Caco-2 (cell line): ENCODE measurements around the gene SDE2. TPM values are rescaled to one million over a fixed set of nuclear protein-coding genes. Genes with fewer than 3 reads are reported as not detected.
"Not testable (repeated sequence)": the region's sequence is repeated elsewhere in the genome, so short reads cannot be mapped to it uniquely, and the experiment has no call there.

Experiments used
- BruUV-seq: library from RNA; stranded (reverse); fragments of 400-500 nt; replicated peaks from 2 replicates; lab custom pipeline; 2021; lab: Mats Ljungman, UMichigan
- CTCF ChIA-PET: fragments of 300-600 bp; sonication (Branson Sonifier 250); formaldehyde crosslinking; loops from one replicate; lab custom pipeline; 2022; ENCODE audit warnings: antibody characterized with exemption; lab: Charles Lee
- POLR2A ChIA-PET: fragments of 300-600 bp; sonication (Branson Sonifier 250); formaldehyde crosslinking; loops from one replicate; lab custom pipeline; 2022; ENCODE audit warnings: antibody characterized with exemption; lab: Charles Lee
- DNase-seq, 2 experiments: peaks; one replicate each; pipeline versions ENCODE4 v3.0.0 to v3.0.0-alpha.2; 2020 to 2022
- H3K27me3 ChIP-seq: replicated peaks from 2 replicates; pipeline ENCODE4 v1.6.0; 2011; ENCODE audit warnings: low read length; ENCODE audit not compliant: control insufficient read depth, insufficient read depth
- H3K36me3 ChIP-seq: 2 replicates; pipeline ENCODE4 v1.5.1; 2011; ENCODE audit warnings: low read length; ENCODE audit not compliant: control insufficient read depth, insufficient read depth
- H3K4me1 ChIP-seq: fragments of 250-450 bp; sonication (Bioruptor Pico); 2 replicates; pipeline ENCODE4 v1.5.1; 2020; ENCODE audit warnings: mild to moderate bottlenecking
- H3K4me3 ChIP-seq: 2 replicates; pipeline ENCODE4 v1.5.1; 2011; ENCODE audit warnings: low read depth, mild to moderate bottlenecking, control low read depth, low read length
- H3K9me3 ChIP-seq: fragments of 250-450 bp; sonication (Bioruptor Pico); 2 replicates; pipeline ENCODE4 v1.5.1; 2020; ENCODE audit warnings: mild to moderate bottlenecking, moderate library complexity
- H3K27ac Mint-ChIP-seq: one replicate; pipeline ENCODE4 v1.8.0; 2022; ENCODE audit warnings: mixed read lengths; ENCODE audit not compliant: unreplicated experiment
- H3K27me3 Mint-ChIP-seq: one replicate; pipeline ENCODE4 v1.8.0; 2022; ENCODE audit warnings: mixed read lengths; ENCODE audit not compliant: insufficient read depth, unreplicated experiment
- H3K36me3 Mint-ChIP-seq: one replicate; pipeline ENCODE4 v1.8.0; 2022; ENCODE audit warnings: mild to moderate bottlenecking, mixed read lengths; ENCODE audit not compliant: insufficient read depth, unreplicated experiment
- H3K4me1 Mint-ChIP-seq: one replicate; pipeline ENCODE4 v1.8.0; 2022; ENCODE audit warnings: low read depth, mixed read lengths; ENCODE audit not compliant: unreplicated experiment
- H3K4me3 Mint-ChIP-seq: one replicate; pipeline ENCODE4 v1.8.0; 2022; ENCODE audit warnings: mild to moderate bottlenecking, moderate library complexity, mixed read lengths; ENCODE audit not compliant: unreplicated experiment
- H3K9me3 Mint-ChIP-seq: one replicate; pipeline ENCODE4 v1.8.0; 2022; ENCODE audit warnings: mixed read lengths; ENCODE audit not compliant: unreplicated experiment
- intact Hi-C: fragments of 100-400 bp; cut with micrococcal nuclease; formaldehyde crosslinking; loops from one replicate; pipeline ENCODE4 v1.10.0; 2022; ENCODE audit not compliant: unreplicated experiment
- total RNA-seq: library from RNA; stranded (reverse); gene quantifications from 2 replicates; pipeline ENCODE4 v1.2.3, GENCODE V29; 2022
- TF ChIP-seq, protein P1 (sequence below), 2 experiments: fragments of 200-600 bp in 1 of 2; IDR thresholded peaks; 1 replicate in 1 of 2; 2 replicates in 1 of 2; pipeline versions ENCODE4 v1.5.1 to v1.8.0; 2011 to 2022; ENCODE audit warnings: antibody characterized with exemption in 1 of 2, control low read depth in 1 of 2, inconsistent platforms in 1 of 2, low read depth in 1 of 2, low read length in 1 of 2, mild to moderate bottlenecking in 1 of 2, moderate library complexity in 1 of 2; ENCODE audit not compliant: insufficient read depth in 1 of 2, severe bottlenecking in 1 of 2, unreplicated experiment in 1 of 2

SDE2 gene
- total RNA-seq, 1 experiment from 2014 or later, result 18.6 TPM

DNA sequence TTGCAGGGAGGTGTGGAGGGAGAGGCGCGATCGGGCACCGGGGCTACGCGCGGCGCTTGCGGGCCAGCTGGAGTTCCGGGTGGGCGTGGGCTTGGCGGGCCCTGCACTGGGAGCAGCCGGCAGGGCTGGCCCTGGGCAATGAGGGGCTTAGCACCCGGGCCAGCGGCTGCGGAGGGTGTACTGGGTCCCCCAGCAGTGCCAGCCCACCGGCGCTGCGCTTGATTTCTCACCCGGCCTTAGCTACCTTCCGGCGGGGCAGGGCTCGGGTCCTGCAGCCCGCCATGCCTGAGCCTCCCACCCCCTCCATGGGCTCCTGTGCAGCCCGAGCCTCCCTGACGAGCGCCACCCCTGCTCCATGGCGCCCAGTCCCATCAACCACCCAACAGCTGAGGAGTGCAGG lies 29.4 kb downstream of the SDE2 start:
- not testable (repeated sequence) for H3K4me1 Mint-ChIP-seq, H3K4me3 Mint-ChIP-seq, H3K9me3 Mint-ChIP-seq, H3K27ac Mint-ChIP-seq, H3K36me3 Mint-ChIP-seq, H3K27me3 ChIP-seq, BruUV-seq, H3K4me3 ChIP-seq, H3K27me3 Mint-ChIP-seq, H3K9me3 ChIP-seq, DNase-seq, H3K36me3 ChIP-seq, H3K4me1 ChIP-seq
- ChIA-PET CTCF (interaction anchor here (0.8 to 1.0 kb wide), 2 partner anchors 18 to 495 kb away, joined by 3 read pairs; no protein-coding TSS in a partner anchor), POLR2A (interaction anchor here (0.5 kb wide), 1 partner anchor 46 kb away, joined by 3 read pairs; the partner anchor contains the start of gene PYCR2)
- intact Hi-C loops, result loop anchor here (5.0 to 10.0 kb wide), 4 partner anchors 47 to 655 kb away; partner anchors contain the start of genes ENAH and PYCR2

DNA sequence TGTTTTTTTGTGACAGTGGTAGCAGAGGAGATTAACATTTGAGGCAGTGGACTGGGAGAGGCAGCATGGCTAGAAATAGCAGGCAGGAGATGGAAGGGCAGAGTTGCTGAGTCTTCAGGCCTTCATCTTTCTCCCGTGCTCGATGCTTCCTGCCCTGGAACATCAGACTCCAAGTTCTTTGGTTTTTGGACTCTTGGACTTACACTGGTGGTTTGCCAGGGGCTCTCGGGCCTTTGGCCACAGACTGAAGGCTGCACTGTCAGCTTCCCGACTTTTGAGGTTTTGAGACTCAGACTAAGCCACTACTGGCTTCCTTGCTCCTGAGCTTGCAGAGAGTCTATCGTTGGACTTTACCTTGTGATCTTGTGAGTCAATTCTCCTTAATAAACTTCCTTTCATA lies 33.9 kb downstream of the SDE2 start:
- Histone ChIP-seq H3K9me3 (no peaks in the 10 kb centered on the region), H3K36me3 (no peaks in the 10 kb centered on the region), H3K4me3 (no peak overlapping the region), H3K27me3 (no peaks in the 10 kb centered on the region), H3K4me1 (peaks cover 5% of the 10 kb centered on the region; the same call in 1 of the 2 replicates)
- DNase-seq, result no peak
- ChIA-PET CTCF (no interaction called here), POLR2A (no interaction called here)
- TF ChIP-seq, protein P1, sequence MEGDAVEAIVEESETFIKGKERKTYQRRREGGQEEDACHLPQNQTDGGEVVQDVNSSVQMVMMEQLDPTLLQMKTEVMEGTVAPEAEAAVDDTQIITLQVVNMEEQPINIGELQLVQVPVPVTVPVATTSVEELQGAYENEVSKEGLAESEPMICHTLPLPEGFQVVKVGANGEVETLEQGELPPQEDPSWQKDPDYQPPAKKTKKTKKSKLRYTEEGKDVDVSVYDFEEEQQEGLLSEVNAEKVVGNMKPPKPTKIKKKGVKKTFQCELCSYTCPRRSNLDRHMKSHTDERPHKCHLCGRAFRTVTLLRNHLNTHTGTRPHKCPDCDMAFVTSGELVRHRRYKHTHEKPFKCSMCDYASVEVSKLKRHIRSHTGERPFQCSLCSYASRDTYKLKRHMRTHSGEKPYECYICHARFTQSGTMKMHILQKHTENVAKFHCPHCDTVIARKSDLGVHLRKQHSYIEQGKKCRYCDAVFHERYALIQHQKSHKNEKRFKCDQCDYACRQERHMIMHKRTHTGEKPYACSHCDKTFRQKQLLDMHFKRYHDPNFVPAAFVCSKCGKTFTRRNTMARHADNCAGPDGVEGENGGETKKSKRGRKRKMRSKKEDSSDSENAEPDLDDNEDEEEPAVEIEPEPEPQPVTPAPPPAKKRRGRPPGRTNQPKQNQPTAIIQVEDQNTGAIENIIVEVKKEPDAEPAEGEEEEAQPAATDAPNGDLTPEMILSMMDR (IDR thresholded peaks at IDR 0.05; ENCODE audit: insufficient read depth in 1 of 2, low read depth in 1 of 2, low read length in 1 of 2, severe bottlenecking in 1 of 2, unreplicated experiment in 1 of 2), result no peak
- Mint-ChIP-seq H3K27ac (no peak overlapping the region), H3K36me3 (no peaks in the 10 kb centered on the region), H3K4me3 (no peak overlapping the region), H3K9me3 (no peaks in the 10 kb centered on the region), H3K27me3 (no peaks in the 10 kb centered on the region), H3K4me1 (no peaks in the 10 kb centered on the region)
- intact Hi-C loops, result no loop called here
- BruUV-seq, result no TSS peak

DNA sequence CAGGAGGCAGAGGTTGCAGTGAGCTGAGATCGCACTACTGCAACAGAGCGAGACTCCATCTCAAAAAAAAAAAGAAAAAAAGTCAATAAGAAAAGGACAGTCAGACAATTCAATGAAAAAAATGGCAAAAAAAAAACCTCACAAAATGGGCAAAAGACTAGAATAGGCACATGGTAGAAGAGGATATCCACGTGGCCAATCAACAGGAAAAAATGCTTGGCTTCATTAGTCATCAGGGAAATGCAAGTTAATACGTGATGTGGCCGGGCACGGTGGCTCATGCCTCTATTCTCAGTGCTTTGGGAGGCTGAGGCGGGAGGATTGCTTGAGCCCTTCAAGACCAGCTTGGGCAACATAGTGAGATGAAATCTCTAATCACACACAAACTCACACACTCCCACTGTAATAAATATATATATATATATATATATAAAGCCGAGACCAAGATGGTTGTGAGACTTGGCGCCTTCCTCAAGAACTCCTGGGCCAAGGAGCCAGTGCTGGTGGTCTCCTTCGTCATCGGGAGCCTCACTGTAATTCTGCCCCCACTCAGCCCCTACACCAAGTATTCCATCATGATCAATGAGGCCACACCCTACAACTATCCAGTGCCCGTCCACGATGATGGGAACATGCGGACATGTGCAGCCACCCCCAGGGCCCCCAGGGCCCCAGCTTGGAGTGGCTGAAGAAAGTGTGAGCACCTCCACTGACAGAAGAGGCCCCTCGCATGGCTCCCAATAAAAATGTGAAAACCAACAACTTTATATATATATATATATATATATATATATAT lies 35.2 kb downstream of the SDE2 start:
- no peaks in the 10 kb centered on the region for H3K4me1 Mint-ChIP-seq
- ChIA-PET CTCF (interaction anchor here (0.6 kb wide), 1 partner anchor 249 kb away, joined by 3 read pairs; no protein-coding TSS in a partner anchor), POLR2A (interaction anchor here (0.7 kb wide), 1 partner anchor 482 kb away, joined by 5 read pairs; no protein-coding TSS in a partner anchor)
- H3K27me3 ChIP-seq, result no peaks in the 10 kb centered on the region
- H3K36me3 ChIP-seq, result no peaks in the 10 kb centered on the region
- no peak overlapping the region for H3K4me3 Mint-ChIP-seq
- intact Hi-C loops, result no loop called here
- TF ChIP-seq, protein P1 (IDR thresholded peaks at IDR 0.05; ENCODE audit: insufficient read depth in 1 of 2, low read depth in 1 of 2, low read length in 1 of 2, severe bottlenecking in 1 of 2, unreplicated experiment in 1 of 2), result no peak
- H3K9me3 ChIP-seq, result no peaks in the 10 kb centered on the region
- no peaks in the 10 kb centered on the region for H3K36me3 Mint-ChIP-seq
- no peak overlapping the region for H3K4me3 ChIP-seq
- no peak for DNase-seq
- BruUV-seq, result no TSS peak
- H3K27ac Mint-ChIP-seq, result no peak overlapping the region
- no peaks in the 10 kb centered on the region for H3K9me3 Mint-ChIP-seq
- H3K4me1 ChIP-seq, result peaks cover 2% of the 10 kb centered on the region; the same call in 1 of the 2 replicates
- no peaks in the 10 kb centered on the region for H3K27me3 Mint-ChIP-seq
